HG03139 (cell line): Measurements from ENCODE around the gene KRT33B.

Experiments used
- ATAC-seq: cut with Tn5 transposase; IDR thresholded peaks from one replicate; pipeline ENCODE4 v1.9.1; 2021; ENCODE audit not compliant: unreplicated experiment

The KRT33B gene

DNA sequence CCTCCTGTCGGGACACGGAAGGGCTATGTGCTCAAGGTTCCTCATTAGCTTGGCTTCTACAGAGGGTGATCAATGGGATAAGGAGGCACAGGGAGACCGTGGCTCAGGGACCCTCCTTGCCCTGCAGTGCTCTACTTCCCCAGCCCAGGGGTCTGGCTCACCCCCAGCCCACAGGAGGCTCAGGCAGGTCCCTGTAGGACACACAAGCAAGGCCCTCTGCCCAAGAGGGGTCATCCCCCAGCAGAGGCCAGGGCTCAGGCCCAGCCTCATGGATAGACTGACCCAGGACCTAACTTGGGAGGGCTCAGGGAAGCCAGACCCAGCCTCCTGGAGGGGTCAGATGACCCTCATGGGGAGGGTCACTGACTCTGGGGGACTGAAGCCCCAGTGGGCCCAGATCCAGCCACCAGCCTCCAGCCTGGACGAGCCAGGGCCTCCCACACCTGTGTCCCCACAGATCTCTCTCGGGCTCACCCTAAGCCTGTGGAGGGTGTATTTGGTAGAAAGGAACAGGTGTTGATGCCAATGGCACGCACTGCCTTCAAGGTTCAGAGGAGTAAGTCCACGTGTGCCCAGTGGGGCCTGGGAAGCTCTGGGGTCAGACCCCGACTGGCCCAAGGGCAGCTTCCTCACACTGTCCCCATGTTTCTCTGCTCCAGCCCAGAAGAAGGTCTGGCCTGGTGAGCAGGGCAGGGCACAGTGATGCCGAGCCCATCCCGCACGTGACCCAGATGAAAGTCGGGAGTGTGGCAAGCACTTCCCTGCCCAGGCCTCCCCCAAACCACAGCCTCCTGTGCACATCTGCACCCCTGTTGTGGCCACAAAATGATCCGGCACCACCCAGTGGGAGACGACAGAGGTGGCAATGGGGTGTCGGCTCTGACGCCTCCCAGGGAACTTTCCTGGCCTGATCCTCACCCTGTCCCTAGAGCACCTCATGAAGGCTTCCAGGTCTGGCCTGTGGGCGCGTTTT lies 43.2 kb downstream of the KRT33B start:
- ATAC-seq = no peak

DNA sequence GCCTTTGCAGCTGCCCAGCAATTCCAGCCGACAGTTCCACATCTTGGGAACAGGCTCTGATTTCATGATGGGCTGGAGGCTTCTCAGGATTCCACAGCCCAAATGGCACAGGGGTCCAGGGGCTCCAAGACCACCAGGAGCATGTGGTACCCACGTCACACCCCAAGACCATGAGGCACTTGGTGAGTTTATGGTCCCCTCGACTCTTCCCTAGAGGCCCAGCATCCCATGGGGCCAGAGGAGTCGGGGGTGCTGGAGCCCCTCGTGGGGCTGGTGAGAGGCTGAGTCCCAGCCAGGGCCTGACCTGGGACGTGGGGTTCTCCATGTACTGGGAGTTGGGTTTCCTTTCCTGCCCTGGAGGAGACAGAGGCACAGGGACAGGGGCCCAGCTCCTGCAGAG lies 44.0 kb downstream of the KRT33B start:
- no peak for ATAC-seq

DNA sequence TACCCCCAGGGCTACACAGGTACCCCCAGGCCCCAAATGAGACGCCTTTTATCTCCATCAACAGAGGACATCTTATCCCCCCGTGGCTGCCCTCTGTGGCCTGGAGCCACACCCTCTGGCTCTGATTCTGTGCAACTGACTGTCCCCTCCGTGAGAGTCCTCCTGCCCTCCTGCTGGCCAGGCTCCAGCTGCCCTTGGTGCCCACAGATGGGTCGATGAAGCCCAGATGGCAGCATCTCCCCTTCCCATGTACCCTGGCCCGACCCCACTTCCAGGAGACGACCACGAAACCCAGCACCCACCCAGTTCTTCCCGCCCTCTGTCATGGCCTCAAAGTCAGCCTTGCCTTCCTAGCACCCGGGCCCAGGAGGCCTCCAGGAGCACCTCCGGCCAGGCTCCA lies 44.5 kb downstream of the KRT33B start:
- ATAC-seq = no peak

GRCh38 chr17:41324180-41325075 lies 45.2 kb downstream of the KRT33B start:
- ATAC-seq = no peak

- no peak for ATAC-seq
Measured at GRCh38 chr17:41322903-41323895, 46.4 kb downstream of the KRT33B start.

GRCh38 chr17:41322094-41322902 lies 47.3 kb downstream of the KRT33B start:
- ATAC-seq = no peak

- ATAC-seq = no peak
Measured at GRCh38 chr17:41318231-41318630, 51.4 kb downstream of the KRT33B start.

GRCh38 chr17:41315814-41316445 lies 53.7 kb downstream of the KRT33B start:
- ATAC-seq = no peak

- no peak for ATAC-seq
Measured at GRCh38 chr17:41315204-41315794, 54.3 kb downstream of the KRT33B start, which contains the start of gene KRTAP17-1. Gene KRTAP17-1, minus strand, starts transcription at chr17:41315710. Its CDS starts 60 bp downstream, at chr17:41315650.
